Neural progenitor cell (in vitro differentiated cells): ENCODE data around the gene RPP38. TPM values are rescaled to one million over a fixed set of nuclear protein-coding genes. Genes with fewer than 3 reads are reported as not detected.

Experiments used
- DNase-seq: peaks from one replicate; pipeline ENCODE4 v3.0.0-alpha.2; 2016; ENCODE audit warnings: low spot score
- H2AFZ ChIP-seq: fragments of 200-600 bp; sonication (generic); replicated peaks from 2 replicates; pipeline ENCODE4 v1.6.1; 2016; ENCODE audit warnings: antibody characterized with exemption
- H3F3A ChIP-seq: fragments of 200-600 bp; sonication (generic); 2 replicates; pipeline ENCODE4 v1.6.1; 2016; ENCODE audit warnings: antibody characterized with exemption, low read depth
- H3K27ac ChIP-seq: fragments of 200-600 bp; sonication (generic); 2 replicates; pipeline ENCODE4 v1.5.1; 2016; ENCODE audit warnings: mild to moderate bottlenecking
- H3K27me3 ChIP-seq: fragments of 200-600 bp; sonication (generic); 2 replicates; pipeline ENCODE4 v1.6.1; 2016; ENCODE audit warnings: mild to moderate bottlenecking, moderate library complexity
- H3K36me3 ChIP-seq: fragments of 200-600 bp; sonication (generic); 2 replicates; pipeline ENCODE4 v1.5.1; 2016
- H3K4me1 ChIP-seq: fragments of 200-600 bp; sonication (generic); 2 replicates; pipeline ENCODE4 v1.6.1; 2016; ENCODE audit warnings: mixed run types
- H3K4me2 ChIP-seq: fragments of 200-600 bp; sonication (generic); 2 replicates; pipeline ENCODE4 v1.6.1; 2016
- H3K4me3 ChIP-seq: fragments of 200-600 bp; sonication (generic); 2 replicates; pipeline ENCODE4 v1.5.1; 2016
- H3K79me2 ChIP-seq: fragments of 200-600 bp; sonication (generic); 2 replicates; pipeline ENCODE4 v1.6.1; 2016; ENCODE audit warnings: low read depth
- H3K9ac ChIP-seq: fragments of 200-600 bp; sonication (generic); 2 replicates; pipeline ENCODE4 v1.6.1; 2016
- H3K9me3 ChIP-seq: fragments of 200-600 bp; sonication (generic); 2 replicates; pipeline ENCODE4 v1.5.1; 2016; ENCODE audit warnings: low read depth
- H4K20me1 ChIP-seq: fragments of 200-600 bp; sonication (generic); 2 replicates; pipeline ENCODE4 v1.6.1; 2016; ENCODE audit warnings: low read depth
- H3K27ac Mint-ChIP-seq: 3 replicates; pipeline ENCODE4 v1.8.0; 2021; ENCODE audit warnings: mixed read lengths
- H3K27me3 Mint-ChIP-seq: 2 replicates; pipeline ENCODE4 v1.8.0; 2022; ENCODE audit warnings: low read depth, mild to moderate bottlenecking, inconsistent platforms, moderate library complexity, mixed read lengths; ENCODE audit not compliant: insufficient read depth
- H3K36me3 Mint-ChIP-seq: 3 replicates; pipeline ENCODE4 v1.8.0; 2021; ENCODE audit warnings: mixed read lengths
- H3K4me1 Mint-ChIP-seq: 3 replicates; pipeline ENCODE4 v1.8.0; 2021; ENCODE audit warnings: mixed read lengths
- H3K4me3 Mint-ChIP-seq: 3 replicates; pipeline ENCODE4 v1.8.0; 2021; ENCODE audit warnings: mild to moderate bottlenecking, moderate library complexity, mixed read lengths
- H3K9me3 Mint-ChIP-seq: 3 replicates; pipeline ENCODE4 v1.8.0; 2020; ENCODE audit warnings: mixed read lengths
- CTCF ChIP-seq: fragments of 200-600 bp; sonication (generic); IDR thresholded peaks from 2 replicates; pipeline ENCODE4 v1.5.1; 2017; ENCODE audit warnings: antibody characterized with exemption, mild to moderate bottlenecking
- EZH2 ChIP-seq: fragments of 200-600 bp; sonication (generic); IDR thresholded peaks from 2 replicates; pipeline ENCODE4 v1.6.1; 2017; ENCODE audit warnings: antibody characterized with exemption, mild to moderate bottlenecking, moderate library complexity
- EZH2phosphoT487 ChIP-seq: fragments of 200-600 bp; sonication (generic); IDR thresholded peaks from 2 replicates; pipeline ENCODE4 v1.6.1; 2017; ENCODE audit warnings: antibody characterized with exemption
- total RNA-seq: library from RNA; depleted of rRNA; stranded (reverse); fragments of >200 nt; gene quantifications from 2 replicates; pipeline ENCODE4 v1.2.3, GENCODE V29; 2015; ENCODE audit warnings: low replicate concordance

RPP38 gene
- total RNA-seq, 1 donor from 2014 or later: 17.0 TPM

GRCh38 chr10:15121707-15122106 is 24.6 kb downstream of the RPP38 start:
- TF ChIP-seq EZH2phosphoT487 (no peak), CTCF (no peak), EZH2 (no peak)
- Histone ChIP-seq H3K79me2 (no peaks in the 10 kb centered on the region), H2AFZ (no peak overlapping the region), H3K4me1 (no peaks in the 10 kb centered on the region), H3K9ac (no peak overlapping the region), H3K27me3 (no peaks in the 10 kb centered on the region), H3K36me3 (peaks cover 11% of the 10 kb centered on the region), H3K27ac (no peak overlapping the region), H3K9me3 (no peaks in the 10 kb centered on the region), H3F3A (no peaks in the 10 kb centered on the region), H3K4me3 (no peak overlapping the region), H4K20me1 (no peaks in the 10 kb centered on the region), H3K4me2 (no peak overlapping the region)
- Mint-ChIP-seq H3K36me3 (peaks cover 23% of the 10 kb centered on the region), H3K9me3 (no peaks in the 10 kb centered on the region), H3K4me3 (no peak overlapping the region), H3K27ac (no peak overlapping the region), H3K4me1 (no peaks in the 10 kb centered on the region), H3K27me3 (no peaks in the 10 kb centered on the region)
- DNase-seq: no peak

GRCh38 chr10:15122477-15123030 is 25.4 kb downstream of the RPP38 start:
- Histone ChIP-seq H3K9me3 (no peaks in the 10 kb centered on the region), H3K79me2 (no peaks in the 10 kb centered on the region), H3K36me3 (peaks cover 4% of the 10 kb centered on the region), H3K27ac (no peak overlapping the region), H3K4me1 (no peaks in the 10 kb centered on the region), H4K20me1 (no peaks in the 10 kb centered on the region), H3F3A (no peaks in the 10 kb centered on the region), H2AFZ (no peak overlapping the region), H3K27me3 (no peaks in the 10 kb centered on the region), H3K9ac (no peak overlapping the region), H3K4me2 (no peak overlapping the region), H3K4me3 (no peak overlapping the region)
- no peak for DNase-seq
- Mint-ChIP-seq H3K4me1 (no peaks in the 10 kb centered on the region), H3K27me3 (no peaks in the 10 kb centered on the region), H3K27ac (no peak overlapping the region), H3K4me3 (no peak overlapping the region), H3K36me3 (peaks cover 23% of the 10 kb centered on the region), H3K9me3 (no peaks in the 10 kb centered on the region)
- TF ChIP-seq EZH2phosphoT487 (no peak), CTCF (no peak), EZH2 (no peak)

GRCh38 chr10:15123749-15124184 is 26.6 kb downstream of the RPP38 start:
- Mint-ChIP-seq H3K4me1 (no peaks in the 10 kb centered on the region), H3K4me3 (no peak overlapping the region), H3K9me3 (no peaks in the 10 kb centered on the region), H3K27ac (no peak overlapping the region), H3K36me3 (peaks cover 30% of the 10 kb centered on the region), H3K27me3 (no peaks in the 10 kb centered on the region)
- no peaks in the 10 kb centered on the region for H3K36me3 ChIP-seq
- no peak overlapping the region for H2AFZ ChIP-seq
- H3K79me2 ChIP-seq: no peaks in the 10 kb centered on the region
- H3F3A ChIP-seq: no peaks in the 10 kb centered on the region
- no peak for TF ChIP-seq CTCF
- TF ChIP-seq EZH2: no peak
- TF ChIP-seq EZH2phosphoT487: no peak
- no peak overlapping the region for H3K9ac ChIP-seq
- no peak overlapping the region for H3K27ac ChIP-seq
- no peak for DNase-seq
- H3K27me3 ChIP-seq: no peaks in the 10 kb centered on the region
- H3K4me2 ChIP-seq: no peak overlapping the region
- H3K4me1 ChIP-seq: no peaks in the 10 kb centered on the region
- no peak overlapping the region for H3K4me3 ChIP-seq
- no peaks in the 10 kb centered on the region for H3K9me3 ChIP-seq
- H4K20me1 ChIP-seq: no peaks in the 10 kb centered on the region
